ENCODE results near the gene MLXIP.

GRCh38 chr12:122182887-122183587 is 104.5 kb downstream of the MLXIP start, which contains the start of gene LRRC43:
- TF ChIP-seq CTCF (IDR thresholded peaks at IDR 0.05) (no peak), POLR2A (IDR thresholded peaks at IDR 0.05) (no peak)
